Measurements from ENCODE around the gene LCLAT1.
"Not testable (repeated sequence)": the region's sequence is repeated elsewhere in the genome, so short reads cannot be mapped to it uniquely, and the experiment has no call there.

The LCLAT1 gene

GRCh38 chr2:30612371-30612770, 165.3 kb downstream of the LCLAT1 start:
- no peak for DNase-seq

GRCh38 chr2:30613001-30613400, 166.0 kb downstream of the LCLAT1 start:
- DNase-seq: no peak

- not testable (repeated sequence) for DNase-seq
Measured at GRCh38 chr2:30614227-30614626, 167.2 kb downstream of the LCLAT1 start.

GRCh38 chr2:30615926-30616325, 168.9 kb downstream of the LCLAT1 start:
- DNase-seq: no peak

GRCh38 chr2:30620102-30620501, 173.1 kb downstream of the LCLAT1 start:
- DNase-seq: no peak

- DNase-seq: no peak
Measured at GRCh38 chr2:30621836-30622235, 174.8 kb downstream of the LCLAT1 start.

- no peak for DNase-seq
Measured at GRCh38 chr2:30622452-30622851, 175.4 kb downstream of the LCLAT1 start.

- no peak for DNase-seq
Measured at GRCh38 chr2:30625276-30625675, 178.2 kb downstream of the LCLAT1 start.

- DNase-seq: no peak
Measured at GRCh38 chr2:30625701-30626100, 178.7 kb downstream of the LCLAT1 start.

- no peak for DNase-seq
Measured at GRCh38 chr2:30626397-30626796, 179.4 kb downstream of the LCLAT1 start.

- no peak for DNase-seq
Measured at GRCh38 chr2:30627151-30627550, 180.1 kb downstream of the LCLAT1 start.

GRCh38 chr2:30628341-30628740, 181.3 kb downstream of the LCLAT1 start:
- DNase-seq: no peak

GRCh38 chr2:30629866-30630265, 182.8 kb downstream of the LCLAT1 start:
- peak; percentile 51 for DNase-seq

- DNase-seq: peak; percentile 45
Measured at GRCh38 chr2:30631051-30631671, 184.1 kb downstream of the LCLAT1 start.

- no peak for DNase-seq
Measured at GRCh38 chr2:30633039-30633438, 186.0 kb downstream of the LCLAT1 start.

- no peak for DNase-seq
Measured at GRCh38 chr2:30636311-30636710, 189.3 kb downstream of the LCLAT1 start.

GRCh38 chr2:30639836-30640235, 192.8 kb downstream of the LCLAT1 start:
- DNase-seq: no peak

GRCh38 chr2:30641765-30642345, 194.8 kb downstream of the LCLAT1 start:
- no peak for DNase-seq

- DNase-seq: not testable (repeated sequence)
Measured at GRCh38 chr2:30643013-30643412, 196.0 kb downstream of the LCLAT1 start.

- no peak for DNase-seq
Measured at GRCh38 chr2:30643674-30644073, 196.6 kb downstream of the LCLAT1 start.

- no peak for DNase-seq
Measured at GRCh38 chr2:30645081-30645744, 198.2 kb downstream of the LCLAT1 start.

GRCh38 chr2:30645745-30646119, 198.7 kb downstream of the LCLAT1 start:
- no peak for DNase-seq

- no peak for DNase-seq
Measured at GRCh38 chr2:30647752-30648457, 200.9 kb downstream of the LCLAT1 start.

GRCh38 chr2:30649278-30649677, 202.2 kb downstream of the LCLAT1 start:
- DNase-seq: peak; percentile 33
